Thoracic aorta (tissue), 2 donors: Measurements from ENCODE around the gene CRBN. TPM values are rescaled to one million over a fixed set of nuclear protein-coding genes. Genes with fewer than 3 reads are reported as not detected.

Source experiments
- ATAC-seq: fragments of 150-250 bp; one replicate; pipeline ENCODE4 v1.8.0; 2017; ENCODE audit warnings: low read depth; ENCODE audit not compliant: insufficient number of reproducible peaks, low FRiP score
- DNase-seq: peaks from one replicate; pipeline ENCODE4 v3.0.0-alpha.2; 2020; ENCODE audit warnings: low spot score
- H3K27ac ChIP-seq, 2 donors: fragments of 200-600 bp; sonication (generic); 1 replicate in 1 of 2; 2 replicates in 1 of 2; pipeline ENCODE4 v1.5.1; 2016; ENCODE audit warnings: mild to moderate bottlenecking in 2 of 2, moderate library complexity in 2 of 2
- H3K27me3 ChIP-seq: fragments of 200-600 bp; sonication (generic); replicated peaks from 2 replicates; pipeline ENCODE4 v1.6.0; 2016; ENCODE audit warnings: mild to moderate bottlenecking; ENCODE audit not compliant: insufficient read depth
- H3K36me3 ChIP-seq: fragments of 200-600 bp; sonication (generic); one replicate; pipeline ENCODE4 v1.5.1; 2016
- H3K4me1 ChIP-seq, 2 donors: fragments of 200-600 bp; sonication (generic); 1 replicate in 1 of 2; 2 replicates in 1 of 2; pipeline versions ENCODE4 v1.5.1 to v1.6.0; 2016; ENCODE audit warnings: low read depth in 2 of 2, mild to moderate bottlenecking in 1 of 2; ENCODE audit not compliant: control insufficient read depth in 1 of 2
- H3K4me3 ChIP-seq: fragments of 200-600 bp; sonication (generic); 2 replicates; pipeline ENCODE4 v1.5.1; 2016; ENCODE audit warnings: mild to moderate bottlenecking
- H3K9me3 ChIP-seq: fragments of 200-600 bp; sonication (generic); 2 replicates; pipeline ENCODE4 v1.5.1; 2016
- total RNA-seq, 2 donors: library from RNA; depleted of rRNA; stranded (reverse); fragments of >200 nt; gene quantifications; one replicate each; pipeline versions ENCODE4 v1.1.0 to v1.2.3, GENCODE V29; 2016
- TF ChIP-seq, protein P1 (sequence below): fragments of 200-600 bp; sonication (generic); IDR thresholded peaks from one replicate; pipeline ENCODE4 v1.5.1; 2019; ENCODE audit warnings: antibody characterized with exemption

The CRBN gene
- total RNA-seq, 2 donors from 2014 or later, result 80.6 TPM

DNA sequence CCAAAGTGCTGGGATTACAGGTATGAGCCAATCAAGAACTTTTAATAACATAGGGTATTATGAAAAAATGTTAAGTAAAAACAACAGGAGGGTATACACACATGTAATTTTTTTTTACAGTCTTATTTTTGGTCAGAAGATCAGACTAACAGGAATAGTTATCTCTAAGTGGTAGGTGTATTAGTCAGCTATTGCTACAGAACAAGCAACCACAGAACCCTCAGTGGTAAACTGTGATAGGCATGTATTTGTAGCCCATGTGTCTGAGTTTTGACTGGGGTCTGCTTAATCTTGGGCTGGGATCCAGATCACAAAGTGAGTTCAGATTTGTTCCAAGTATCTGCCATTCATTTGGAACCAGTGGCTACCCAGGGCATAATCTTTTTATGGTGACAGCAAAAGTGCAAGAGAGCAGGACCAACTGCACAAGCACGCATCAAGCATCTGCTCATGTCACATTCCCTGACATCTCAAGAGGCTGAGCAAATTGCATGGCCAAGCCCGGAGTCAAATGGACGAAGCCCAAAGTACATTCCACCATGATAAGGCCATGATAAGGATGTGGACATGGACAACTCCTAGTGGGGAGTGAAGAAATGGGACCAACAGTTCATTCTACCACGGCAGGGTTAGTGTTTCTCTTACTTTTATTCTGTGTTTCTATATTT is 66.3 kb downstream of the CRBN start:
- H3K36me3 ChIP-seq, result no peaks in the 10 kb centered on the region
- no peak for ATAC-seq
- no peak overlapping the region for H3K27ac ChIP-seq
- H3K9me3 ChIP-seq, result no peaks in the 10 kb centered on the region
- no peak overlapping the region for H3K4me3 ChIP-seq
- DNase-seq, result no peak
- H3K4me1 ChIP-seq, result no peaks in the 10 kb centered on the region
- TF ChIP-seq, protein P1, sequence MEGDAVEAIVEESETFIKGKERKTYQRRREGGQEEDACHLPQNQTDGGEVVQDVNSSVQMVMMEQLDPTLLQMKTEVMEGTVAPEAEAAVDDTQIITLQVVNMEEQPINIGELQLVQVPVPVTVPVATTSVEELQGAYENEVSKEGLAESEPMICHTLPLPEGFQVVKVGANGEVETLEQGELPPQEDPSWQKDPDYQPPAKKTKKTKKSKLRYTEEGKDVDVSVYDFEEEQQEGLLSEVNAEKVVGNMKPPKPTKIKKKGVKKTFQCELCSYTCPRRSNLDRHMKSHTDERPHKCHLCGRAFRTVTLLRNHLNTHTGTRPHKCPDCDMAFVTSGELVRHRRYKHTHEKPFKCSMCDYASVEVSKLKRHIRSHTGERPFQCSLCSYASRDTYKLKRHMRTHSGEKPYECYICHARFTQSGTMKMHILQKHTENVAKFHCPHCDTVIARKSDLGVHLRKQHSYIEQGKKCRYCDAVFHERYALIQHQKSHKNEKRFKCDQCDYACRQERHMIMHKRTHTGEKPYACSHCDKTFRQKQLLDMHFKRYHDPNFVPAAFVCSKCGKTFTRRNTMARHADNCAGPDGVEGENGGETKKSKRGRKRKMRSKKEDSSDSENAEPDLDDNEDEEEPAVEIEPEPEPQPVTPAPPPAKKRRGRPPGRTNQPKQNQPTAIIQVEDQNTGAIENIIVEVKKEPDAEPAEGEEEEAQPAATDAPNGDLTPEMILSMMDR, result no peak
- H3K27me3 ChIP-seq, result no peaks in the 10 kb centered on the region

DNA sequence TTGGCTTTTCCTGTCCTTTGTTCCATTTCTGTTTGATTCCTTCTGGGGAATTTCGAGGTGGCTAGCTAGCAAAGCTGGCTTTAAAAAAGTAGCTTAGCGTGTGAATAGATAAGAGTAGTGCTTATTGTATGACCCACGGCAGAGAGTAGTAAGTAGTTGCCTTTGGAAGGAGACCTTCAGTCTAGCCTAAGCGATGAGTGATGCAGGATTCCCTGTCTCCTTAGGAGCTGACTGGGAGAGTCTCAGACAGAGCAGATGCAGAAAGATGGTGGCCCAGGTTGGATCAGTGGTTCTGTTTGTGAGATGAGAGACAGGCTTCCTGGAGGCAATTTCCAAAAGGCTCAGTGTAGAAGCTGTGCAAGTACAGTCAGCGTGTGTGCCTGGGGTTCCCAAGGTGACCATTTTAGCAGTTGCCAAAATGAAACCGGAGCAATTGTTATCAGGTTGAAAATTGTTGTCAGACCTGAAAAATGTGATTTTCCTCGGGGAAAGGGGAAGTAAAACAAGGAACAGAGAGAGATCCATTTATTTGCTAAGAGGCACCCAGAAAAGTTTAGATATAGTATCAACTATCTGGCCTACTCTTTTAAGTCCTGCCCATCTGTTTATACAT is 68.6 kb downstream of the CRBN start:
- H3K4me1 ChIP-seq, result no peaks in the 10 kb centered on the region
- H3K4me3 ChIP-seq, result no peak overlapping the region
- TF ChIP-seq, protein P1, result no peak
- H3K27ac ChIP-seq, result no peak overlapping the region
- DNase-seq, result no peak
- H3K27me3 ChIP-seq, result peaks cover 4% of the 10 kb centered on the region
- no peaks in the 10 kb centered on the region for H3K9me3 ChIP-seq
- no peaks in the 10 kb centered on the region for H3K36me3 ChIP-seq
- ATAC-seq, result no peak

DNA sequence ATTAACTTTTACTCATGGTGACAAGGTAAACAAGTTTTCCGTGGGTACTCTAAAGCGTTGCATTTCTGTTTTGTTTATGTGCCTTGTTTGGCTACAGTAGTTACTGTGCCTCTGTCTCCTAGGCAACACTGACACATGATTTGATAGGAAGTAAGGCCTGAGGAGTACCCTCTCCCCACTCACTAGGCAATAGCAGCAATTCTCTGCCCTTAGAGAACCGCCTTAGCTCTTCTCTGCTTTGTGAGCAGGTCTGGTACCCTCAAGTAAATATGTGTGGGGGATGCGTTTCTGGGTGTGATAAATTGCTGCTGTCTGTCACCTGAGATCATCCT is 69.2 kb downstream of the CRBN start, which contains the start of gene IL5RA:
Gene IL5RA (minus strand): TSS at position 76 of the 332 bp plus-strand sequence. CDS start 5,390 bp downstream, outside the sequence.
- DNase-seq (no peak), ATAC-seq (no peak)
- TF ChIP-seq, protein P1, result no peak
- Histone ChIP-seq H3K36me3 (no peaks in the 10 kb centered on the region), H3K4me3 (no peak within 1 kb of the TSS), H3K4me1 (no peaks in the 10 kb centered on the region), H3K27ac (no peak within 1 kb of the TSS), H3K9me3 (no peaks in the 10 kb centered on the region), H3K27me3 (peaks cover 4% of the 10 kb centered on the region)

DNA sequence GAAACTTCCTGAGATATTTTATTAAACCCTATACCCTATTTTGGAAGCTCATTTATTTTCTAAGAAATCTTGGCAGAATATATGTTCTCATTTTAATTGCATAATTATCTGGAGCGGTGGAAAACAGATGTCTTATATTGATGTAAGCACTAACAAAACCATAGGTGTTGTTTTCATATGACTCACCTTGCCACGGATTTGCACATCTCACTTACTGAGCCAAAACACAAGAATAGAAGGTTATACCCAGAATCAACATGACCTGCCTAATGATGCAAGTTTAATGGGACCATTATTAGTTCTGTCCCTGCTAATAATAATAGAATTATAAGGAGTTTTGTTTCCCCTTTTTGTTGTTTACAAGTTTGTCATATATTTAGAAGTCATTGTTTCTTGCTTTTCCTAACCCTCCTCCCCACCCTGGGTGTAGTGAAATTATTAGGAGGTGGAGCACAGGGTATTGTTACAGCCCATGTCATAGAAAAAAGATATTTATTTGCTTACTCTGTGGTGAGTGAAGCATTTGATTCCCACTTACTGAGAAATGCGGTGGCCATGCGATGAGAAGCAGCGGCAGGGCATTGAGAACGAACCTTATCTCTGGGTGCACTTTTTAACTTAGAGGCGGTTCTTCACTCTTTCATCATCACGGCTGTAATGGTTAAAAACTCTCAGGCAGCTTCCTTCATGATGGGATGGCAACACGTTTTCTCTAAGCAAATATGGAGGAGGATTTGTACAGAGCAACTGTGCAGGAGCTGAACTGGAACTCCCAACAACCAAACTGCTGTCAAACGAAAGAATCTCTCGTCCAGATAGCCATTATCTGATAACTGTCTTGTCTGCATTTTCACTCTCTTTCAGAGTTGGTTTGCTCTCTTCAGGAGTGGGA is 69.8 kb downstream of the CRBN start:
- Histone ChIP-seq H3K27ac (no peak overlapping the region), H3K4me1 (no peaks in the 10 kb centered on the region), H3K9me3 (no peaks in the 10 kb centered on the region), H3K27me3 (peaks cover 4% of the 10 kb centered on the region), H3K4me3 (no peak overlapping the region), H3K36me3 (no peaks in the 10 kb centered on the region)
- TF ChIP-seq, protein P1, result no peak
- ATAC-seq, result no peak
- DNase-seq, result no peak

DNA sequence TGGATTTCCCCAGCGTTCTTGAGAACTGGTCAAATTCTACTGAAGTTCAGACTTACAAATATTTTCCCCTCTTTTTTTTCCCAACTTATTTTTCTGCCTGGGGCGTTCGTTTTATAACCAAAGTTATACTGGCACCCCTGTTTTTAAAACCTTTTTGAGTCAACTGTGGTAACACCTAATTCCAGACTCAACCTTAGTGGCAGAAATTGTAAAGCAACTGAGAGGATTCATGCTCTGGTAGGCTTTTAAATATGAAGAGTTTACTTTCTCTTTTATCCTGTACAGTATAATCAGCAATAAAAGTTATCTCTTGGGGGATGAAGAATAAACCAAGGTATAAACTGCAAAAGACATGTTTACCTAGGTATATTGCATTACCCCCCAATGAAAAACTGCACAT is 71.6 kb downstream of the CRBN start:
- H3K9me3 ChIP-seq, result no peaks in the 10 kb centered on the region
- TF ChIP-seq, protein P1, result no peak
- H3K36me3 ChIP-seq, result no peaks in the 10 kb centered on the region
- H3K27me3 ChIP-seq, result peaks cover 4% of the 10 kb centered on the region
- no peak overlapping the region for H3K4me3 ChIP-seq
- DNase-seq (no peak), ATAC-seq (no peak)
- H3K4me1 ChIP-seq, result no peaks in the 10 kb centered on the region
- no peak overlapping the region for H3K27ac ChIP-seq
